Right ventricle myocardium inferior (tissue), 1 donor: Measurements from ENCODE around the gene SSBP3. TPM values are rescaled to one million over a fixed set of nuclear protein-coding genes. Genes with fewer than 3 reads are reported as not detected.

ENCODE experiments used
- ATAC-seq: fragments of 200-7000 bp; cut with Tn5 transposase; one replicate; pipeline ENCODE4 v1.9.1; 2020; ENCODE audit warnings: mild to moderate bottlenecking, moderate library complexity
- DNase-seq: peaks from one replicate; pipeline ENCODE4 v3.0.0; 2021; ENCODE audit errors: missing footprints
- intact Hi-C: fragments of 100-400 bp; cut with DNase I; formaldehyde crosslinking; loops from one replicate; pipeline ENCODE4 v1.11.0; 2022
- total RNA-seq: library from RNA; stranded (reverse); fragmentation: NEBNext Ultra II Directional; extraction: Animal tissue kit (Norgen Biotek cat#: 25700); gene quantifications from one replicate; pipeline ENCODE4 v1.2.1, GENCODE V29; 2021
- donor health status: DM: no; HTN: yes; CAD: no; lungs with severe emphysema.

The SSBP3 gene
- total RNA-seq, 1 donor from 2014 or later = 53.6 TPM

DNA sequence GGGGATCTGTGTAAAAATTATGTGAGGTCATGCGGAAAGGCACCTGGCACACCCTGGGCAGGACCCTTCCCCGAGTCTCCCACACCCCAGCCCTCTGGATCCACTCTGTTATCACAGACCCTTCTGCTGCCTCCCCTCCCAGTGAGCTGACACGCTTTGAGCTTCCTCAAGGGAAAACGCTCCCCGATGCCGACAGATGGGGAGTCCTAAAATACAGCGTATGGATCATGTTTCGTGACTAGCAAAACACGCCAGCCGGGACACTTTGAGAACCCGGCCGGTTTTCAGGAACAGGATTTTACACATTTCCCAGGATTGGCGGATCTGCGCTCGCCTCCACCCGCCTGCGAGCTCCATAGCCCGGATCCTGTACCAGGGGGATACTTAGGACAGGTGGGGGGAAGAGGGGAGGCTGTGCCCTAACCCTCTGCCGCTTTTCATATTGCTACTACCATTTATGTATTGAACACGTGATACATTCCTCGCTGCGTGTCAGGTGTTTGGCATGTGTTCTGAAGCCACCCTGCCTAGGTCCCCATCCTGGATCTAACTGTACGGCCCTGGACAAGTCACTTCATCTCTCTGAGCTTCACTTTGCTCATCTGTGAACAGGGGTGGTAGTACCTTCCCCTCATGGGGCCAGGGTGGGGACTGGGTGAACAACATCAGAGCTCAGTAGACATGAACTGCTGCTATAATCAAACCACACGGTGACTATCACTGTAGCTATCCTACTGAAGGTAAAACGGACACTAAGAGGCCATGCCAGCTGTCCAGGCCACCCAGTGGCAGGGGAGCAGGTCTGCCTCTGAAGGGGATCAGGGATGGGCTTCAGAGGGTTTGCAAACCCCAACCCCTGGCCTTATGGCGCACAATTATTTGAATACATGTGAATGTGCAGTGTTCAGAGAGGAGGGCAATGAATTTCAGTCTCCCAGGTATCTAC lies 63.2 kb downstream of the SSBP3 start:
- DNase-seq (peak; percentile 21), ATAC-seq (no peak)
- intact Hi-C loops = no loop called here

DNA sequence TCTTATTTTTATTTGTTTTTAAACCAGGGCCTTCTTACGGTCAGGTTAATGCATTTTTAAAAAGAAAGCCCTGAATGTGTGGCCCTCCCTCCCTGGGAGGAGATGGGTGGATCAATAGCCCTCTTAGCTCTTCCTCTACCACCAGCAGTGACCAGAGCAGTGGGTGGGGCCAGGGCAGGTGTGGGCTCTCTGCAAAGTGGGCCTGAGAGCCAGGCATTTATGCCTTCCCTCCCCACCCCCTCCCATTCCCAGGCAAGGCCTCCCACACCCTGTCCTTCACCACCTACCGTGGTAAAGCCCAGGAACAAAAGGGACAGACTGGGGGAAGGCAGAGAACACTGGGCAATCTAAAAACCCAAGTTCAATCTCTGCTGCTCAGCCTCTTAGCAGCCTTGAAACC lies 63.9 kb downstream of the SSBP3 start:
- ATAC-seq (peak; percentile 4), DNase-seq (no peak)
- intact Hi-C loops = no loop called here

DNA sequence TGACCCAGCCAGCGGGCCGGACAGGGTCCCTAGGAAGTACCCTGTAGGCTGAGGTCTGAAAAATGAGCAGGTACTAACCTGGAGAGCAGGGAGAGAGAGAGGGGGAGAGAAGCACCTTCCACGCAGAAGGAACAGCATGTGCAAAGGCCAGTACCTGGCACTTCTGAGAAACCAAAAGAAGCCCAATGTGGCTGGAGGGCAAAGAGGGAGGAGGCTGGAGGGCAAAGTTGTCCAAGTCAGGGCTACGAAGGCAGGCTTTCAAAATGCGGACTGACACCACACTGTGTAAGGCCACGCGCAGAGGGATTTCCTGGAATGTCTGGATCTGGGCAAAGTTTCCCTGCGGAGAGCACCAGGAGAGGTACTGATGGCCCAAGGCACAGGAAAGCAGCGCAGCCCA lies 64.4 kb downstream of the SSBP3 start:
- ATAC-seq = no peak
- intact Hi-C loops = no loop called here
- peak; percentile 2 for DNase-seq

DNA sequence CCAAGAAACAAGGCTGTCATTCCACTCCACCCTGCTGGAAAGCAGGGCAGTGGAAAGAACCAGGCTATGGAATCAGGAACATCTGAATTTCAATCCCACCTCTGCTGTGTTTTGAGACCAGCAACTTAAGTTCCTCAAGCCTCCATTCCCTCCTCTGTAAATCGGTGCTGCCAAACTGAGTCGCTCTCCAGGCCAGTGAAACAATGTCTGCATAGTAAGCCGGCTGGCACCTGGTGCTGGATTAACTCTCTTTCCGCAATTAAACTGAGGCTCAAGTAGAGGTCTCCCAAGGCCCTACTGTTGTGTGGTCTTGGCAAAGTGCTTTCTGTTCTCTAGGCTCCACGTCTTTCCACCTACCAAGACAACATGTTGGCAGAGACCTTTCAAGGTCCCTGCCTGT lies 65.3 kb downstream of the SSBP3 start:
- intact Hi-C loops = no loop called here
- DNase-seq (peak; percentile 5), ATAC-seq (no peak)

DNA sequence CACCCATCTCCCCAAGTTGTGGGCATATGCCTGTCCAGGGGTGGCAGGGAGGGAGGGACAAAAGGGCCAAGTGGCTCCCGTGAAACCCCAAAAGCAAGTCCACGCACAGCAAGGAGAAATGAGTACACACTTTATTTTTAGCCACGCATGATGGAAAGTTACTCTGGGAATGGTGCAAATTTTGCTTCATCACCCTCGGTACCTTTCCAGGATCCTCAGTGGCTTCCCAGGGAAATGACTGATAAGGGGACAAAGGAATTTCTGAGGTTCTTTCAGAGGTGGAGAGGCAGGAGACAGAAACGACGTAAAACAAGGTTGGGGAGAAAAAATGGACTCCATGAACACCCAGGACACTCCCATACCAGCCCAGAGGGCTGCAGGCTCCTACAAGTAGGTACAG lies 65.8 kb downstream of the SSBP3 start:
- no peak for ATAC-seq
- intact Hi-C loops = no loop called here
- no peak for DNase-seq

DNA sequence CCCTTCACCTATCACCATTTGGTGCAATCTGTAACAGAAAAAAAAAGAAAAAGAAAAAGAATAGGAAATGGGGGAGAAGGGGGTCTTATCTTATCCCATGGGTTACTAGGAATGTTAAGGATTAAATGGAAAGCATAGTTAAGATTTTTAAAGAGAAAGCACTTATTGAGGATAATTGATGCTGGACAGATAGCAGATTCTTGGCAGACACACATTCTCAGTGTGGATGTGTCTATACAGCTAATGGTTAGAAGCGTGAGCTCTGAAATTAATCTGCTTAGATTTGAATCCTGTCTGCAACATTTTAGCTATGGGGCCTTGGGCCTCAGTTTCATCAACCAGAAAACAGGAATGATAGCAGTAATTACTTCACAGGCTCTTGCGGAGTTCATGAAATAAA lies 67.1 kb downstream of the SSBP3 start:
- ATAC-seq = no peak
- intact Hi-C loops = no loop called here
- no peak for DNase-seq

DNA sequence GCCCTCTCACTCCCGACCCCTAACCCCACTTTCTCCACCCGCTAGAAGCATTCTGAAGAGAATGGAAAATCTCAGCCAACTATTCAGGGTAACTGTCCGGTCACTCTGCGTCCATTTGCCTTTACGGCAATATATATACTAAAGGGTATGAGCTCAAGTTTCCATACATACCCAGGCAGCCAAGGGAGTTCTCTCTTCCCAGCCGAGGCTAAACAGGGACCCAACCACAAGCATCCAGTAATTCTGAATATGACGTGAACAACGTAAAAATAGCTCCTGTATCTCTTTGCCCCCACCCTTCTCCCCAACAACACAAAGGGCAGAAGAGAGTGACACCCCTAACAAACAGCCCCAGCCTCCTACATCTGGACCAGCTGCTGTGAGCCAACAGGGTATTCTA lies 67.7 kb downstream of the SSBP3 start:
- no peak for ATAC-seq
- intact Hi-C loops = no loop called here
- DNase-seq = peak; percentile 4

DNA sequence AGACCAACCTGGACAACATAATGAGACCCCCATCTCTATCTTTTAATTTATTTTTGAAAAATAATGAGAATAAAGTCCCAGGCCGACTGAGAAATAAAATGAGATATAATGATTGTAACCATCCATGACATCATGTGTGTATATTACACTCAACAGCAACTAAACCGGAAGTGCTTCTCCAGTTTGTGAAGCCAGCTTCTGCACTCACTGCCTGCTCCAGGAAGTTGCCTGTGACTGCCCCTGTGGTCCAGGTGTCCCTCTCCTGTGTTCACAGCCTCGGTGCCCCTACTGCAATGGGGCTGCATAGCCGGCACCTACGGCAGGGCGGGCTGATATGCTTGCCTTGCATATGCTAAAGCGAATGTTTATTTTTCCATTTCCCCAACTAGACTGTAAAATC lies 68.3 kb downstream of the SSBP3 start:
- peak; percentile 15 for DNase-seq
- intact Hi-C loops = loop anchor here (2.0 kb wide), 1 partner anchor 61 kb away; no protein-coding TSS in a partner anchor
- no peak for ATAC-seq

DNA sequence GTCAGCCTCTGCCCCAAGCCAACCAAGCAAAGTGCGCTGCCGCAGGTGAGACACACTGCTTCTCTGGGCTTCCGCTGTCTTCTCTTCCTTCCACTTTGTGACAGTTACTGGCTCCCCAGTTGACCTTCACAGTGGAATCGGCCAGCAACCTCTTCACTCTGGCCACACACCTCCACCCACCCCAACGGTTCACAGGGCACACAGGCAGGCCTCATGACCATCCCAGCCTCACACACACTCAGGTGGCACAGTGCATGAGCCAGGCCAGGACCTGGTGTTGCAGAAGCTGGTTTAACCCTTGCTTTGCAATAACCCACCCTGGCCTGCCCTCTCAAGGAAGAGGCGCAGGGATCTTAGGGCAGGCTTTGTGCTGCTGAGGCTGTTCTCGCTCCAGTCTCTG lies 69.2 kb downstream of the SSBP3 start:
- DNase-seq = peak; percentile 11
- intact Hi-C loops = loop anchor here (2.0 kb wide), 1 partner anchor 60 kb away; no protein-coding TSS in a partner anchor
- ATAC-seq = no peak

DNA sequence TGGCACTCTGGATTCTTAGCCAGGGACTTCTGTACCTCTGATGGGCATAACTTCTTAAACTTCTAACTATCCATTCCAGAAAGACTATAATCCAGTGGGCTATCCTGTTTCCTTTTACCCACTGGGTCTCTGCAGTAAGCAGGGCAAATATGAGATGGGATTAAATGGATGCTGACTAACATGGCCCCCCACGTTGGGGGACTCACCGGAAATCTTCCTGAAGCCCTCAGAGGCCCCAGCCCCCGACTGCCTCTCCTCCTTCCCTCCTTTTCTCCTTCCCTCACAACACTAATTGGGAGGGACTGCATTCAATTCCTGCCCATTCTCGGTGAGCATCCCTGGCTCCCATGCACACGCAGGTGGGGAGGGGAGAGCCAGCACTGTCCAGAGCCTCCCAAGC lies 70.1 kb downstream of the SSBP3 start:
- DNase-seq (peak; percentile 18), ATAC-seq (no peak)
- intact Hi-C loops = loop anchor here (2.0 kb wide), 1 partner anchor 59 kb away; no protein-coding TSS in a partner anchor

DNA sequence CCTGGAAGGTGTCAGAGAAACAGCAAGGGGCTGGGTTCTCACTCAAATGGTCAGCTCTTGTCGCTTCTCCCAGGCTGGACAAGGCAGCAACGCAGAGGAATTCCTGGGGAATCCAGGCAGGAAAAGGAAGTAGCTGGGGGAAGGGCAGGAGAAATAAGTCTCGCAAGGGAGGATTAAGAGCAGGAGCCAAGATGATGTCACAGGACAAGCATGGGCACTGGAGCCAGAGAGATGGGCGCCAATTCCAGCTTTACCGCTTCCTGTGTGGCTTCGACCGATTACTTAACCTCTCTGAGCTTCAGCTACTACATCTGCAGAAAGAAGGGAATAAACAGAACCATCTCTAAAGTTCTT lies 70.5 kb downstream of the SSBP3 start:
- ATAC-seq (peak; percentile 77), DNase-seq (peak; percentile 72)
- intact Hi-C loops = loop anchor here (2.0 kb wide), 1 partner anchor 59 kb away; no protein-coding TSS in a partner anchor

DNA sequence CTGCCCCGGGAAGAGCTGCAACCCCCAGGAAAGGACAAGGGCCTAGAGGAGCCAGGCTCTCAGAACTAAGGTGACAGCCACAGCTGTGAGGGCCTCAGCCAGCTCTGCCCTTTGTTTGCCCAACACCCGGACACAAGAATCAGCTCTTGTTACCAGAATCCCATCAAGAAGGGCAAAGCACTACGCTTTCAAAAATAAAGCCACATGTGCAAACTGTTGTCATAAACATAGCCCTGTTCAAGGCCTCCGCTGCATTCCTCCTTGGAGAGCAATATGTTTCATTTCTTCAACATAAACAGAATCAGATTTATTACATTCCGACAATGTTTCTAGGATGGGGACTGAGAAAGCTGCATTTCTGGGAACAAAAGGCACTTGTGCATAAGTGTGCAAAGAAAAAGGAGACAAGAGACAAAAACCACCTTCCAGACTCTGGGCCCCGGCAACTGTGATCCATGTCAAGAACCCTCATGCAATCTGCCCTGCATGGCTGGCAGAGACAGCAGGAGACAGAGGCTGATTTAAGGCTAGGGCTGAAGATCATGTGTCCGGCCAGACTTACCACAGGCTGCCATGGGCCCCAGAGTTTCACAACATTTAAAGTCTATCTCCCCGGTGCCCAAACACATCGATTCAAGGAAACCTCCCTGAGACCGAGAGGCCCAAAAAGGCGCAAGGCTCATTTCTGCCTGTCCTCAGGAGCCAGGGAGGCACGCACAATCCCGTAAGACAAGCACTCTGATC lies 71.0 kb downstream of the SSBP3 start:
- intact Hi-C loops = no loop called here
- DNase-seq (peak; percentile 57), ATAC-seq (peak; percentile 43)

DNA sequence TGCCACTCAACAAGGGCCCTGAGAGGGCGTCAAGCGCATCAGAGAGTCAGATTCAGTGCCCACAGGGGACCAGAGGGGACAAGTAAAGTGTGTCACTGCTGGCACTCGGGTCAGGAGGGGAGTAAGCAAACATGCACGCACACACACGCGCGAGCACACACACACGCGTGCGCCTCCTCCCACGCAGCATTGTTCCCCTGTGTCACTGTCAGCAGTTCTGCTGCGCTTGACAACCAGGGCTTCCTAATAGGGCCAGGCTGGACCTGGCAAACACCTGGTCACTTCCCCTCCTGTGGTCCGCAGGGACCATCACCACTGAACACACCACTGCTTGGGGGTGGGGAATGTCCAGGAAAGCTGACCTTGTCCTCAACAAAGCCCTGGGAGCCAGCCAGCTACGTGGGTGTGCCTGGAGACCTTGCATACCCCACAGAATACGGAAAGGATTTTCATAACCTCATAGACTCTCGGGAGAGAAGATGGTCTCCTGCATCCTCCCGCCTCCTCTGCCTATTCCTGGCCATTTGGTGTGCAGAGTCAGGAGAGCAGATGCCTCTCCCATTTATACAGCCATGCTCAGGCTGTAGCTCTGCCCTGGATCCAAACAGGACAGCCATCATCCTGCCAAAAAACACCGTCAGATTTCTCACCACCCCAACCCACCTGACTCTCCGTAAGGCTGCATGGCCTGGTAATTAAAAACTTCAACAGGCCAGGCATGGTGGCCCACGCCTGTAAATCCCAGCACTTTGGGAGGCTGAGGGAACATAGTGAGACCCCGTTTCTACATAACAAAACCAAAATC lies 73.2 kb downstream of the SSBP3 start:
- intact Hi-C loops = no loop called here
- ATAC-seq (peak; percentile 1), DNase-seq (peak; percentile 77)

DNA sequence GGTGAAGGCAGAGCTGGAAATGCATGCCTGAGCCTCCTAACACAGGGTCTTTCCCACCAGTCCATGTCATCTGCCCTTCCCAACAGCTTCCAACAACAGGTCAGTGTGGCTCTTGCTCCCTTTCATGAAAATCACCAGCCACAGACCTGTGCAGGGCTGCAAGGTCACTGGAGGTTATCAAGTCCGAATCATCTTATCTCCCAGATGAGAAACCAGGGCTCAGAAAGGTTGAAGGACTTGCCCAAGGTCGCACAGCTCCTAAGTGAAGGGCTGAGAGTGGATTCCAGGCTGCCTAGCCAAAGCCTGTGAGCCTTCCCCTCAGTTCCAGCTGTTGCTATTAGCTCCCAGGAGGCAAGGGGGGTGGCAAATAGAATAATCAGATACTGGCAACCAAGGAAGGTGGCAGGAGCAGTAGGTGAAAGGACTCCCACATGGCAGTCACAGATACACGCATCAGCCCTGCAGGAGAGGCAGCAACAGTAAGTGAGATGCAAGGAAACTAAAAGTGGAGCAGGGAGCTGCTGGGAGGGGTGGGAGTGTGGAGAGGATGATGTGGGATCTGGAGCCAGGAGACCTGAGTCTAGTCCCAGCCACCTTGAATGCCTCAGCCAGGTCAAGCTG lies 74.2 kb downstream of the SSBP3 start:
- DNase-seq (no peak), ATAC-seq (no peak)
- intact Hi-C loops = no loop called here

DNA sequence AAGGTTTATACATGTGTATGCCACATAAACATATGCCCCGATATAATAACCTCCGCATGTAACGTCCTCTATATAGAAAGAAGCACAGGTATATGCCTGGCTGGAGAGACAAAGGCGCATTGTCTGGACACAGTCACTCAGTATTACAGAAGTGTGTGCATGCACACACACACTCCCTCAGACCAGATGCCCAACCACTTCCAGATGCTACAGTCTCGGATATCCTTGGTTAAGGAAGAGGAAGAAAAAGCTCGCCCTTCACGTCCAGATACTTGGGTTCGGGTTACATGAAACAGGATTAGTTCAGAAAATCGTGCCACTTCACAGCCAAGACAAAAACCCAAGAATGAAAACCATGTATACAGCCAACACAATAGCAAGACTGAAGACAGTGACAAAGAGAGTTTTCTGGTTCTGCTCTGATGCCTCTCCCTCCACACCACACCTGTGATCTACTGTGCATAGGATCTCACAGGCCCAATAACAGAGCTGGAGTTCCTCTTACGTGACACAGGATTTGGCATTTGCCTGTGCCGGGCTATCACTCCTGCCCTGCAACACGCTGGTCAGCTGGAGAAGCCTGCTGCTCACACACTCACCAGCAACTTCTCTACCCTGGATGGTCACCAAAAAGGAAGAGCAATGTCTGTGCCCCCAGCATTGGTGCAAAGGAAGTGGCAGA lies 75.0 kb downstream of the SSBP3 start:
- intact Hi-C loops = no loop called here
- no peak for ATAC-seq

DNA sequence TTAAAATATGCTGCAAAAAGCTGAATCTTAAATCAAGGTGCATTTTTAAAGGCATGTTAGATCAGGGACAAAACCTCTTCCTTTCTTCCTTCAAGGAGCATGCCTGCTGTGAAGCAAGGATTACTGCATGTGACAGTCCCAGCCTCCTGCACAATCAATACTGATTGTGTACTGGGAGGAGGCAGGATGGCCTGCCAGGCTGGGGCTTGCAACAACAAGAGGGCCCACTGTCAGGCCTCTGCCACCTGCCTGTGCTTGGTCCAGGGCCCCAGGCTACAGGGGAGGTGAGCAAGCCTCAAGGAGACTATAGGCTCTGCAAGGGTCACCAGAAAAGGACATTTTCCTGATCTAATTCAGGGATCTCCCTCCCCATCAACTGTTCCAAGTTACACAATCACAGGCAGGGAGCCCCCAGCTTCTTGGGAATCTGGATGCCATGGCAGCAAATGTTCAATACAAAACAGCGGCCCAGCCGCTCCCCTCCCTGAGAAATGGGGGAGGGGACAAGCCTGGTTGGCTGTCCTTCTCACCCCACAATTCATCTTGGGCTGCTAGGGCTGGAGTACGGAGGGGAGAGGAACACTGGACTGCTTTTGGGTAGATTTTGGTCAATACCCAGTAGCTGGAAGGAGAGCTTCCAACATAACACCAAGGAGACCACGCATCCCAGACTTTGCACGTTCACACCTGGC lies 76.7 kb downstream of the SSBP3 start:
- intact Hi-C loops = no loop called here
- no peak for DNase-seq
- ATAC-seq = no peak

More for the DNA sequence above, 75.0 kb downstream of the SSBP3 start:
- DNase-seq = no peak

DNA sequence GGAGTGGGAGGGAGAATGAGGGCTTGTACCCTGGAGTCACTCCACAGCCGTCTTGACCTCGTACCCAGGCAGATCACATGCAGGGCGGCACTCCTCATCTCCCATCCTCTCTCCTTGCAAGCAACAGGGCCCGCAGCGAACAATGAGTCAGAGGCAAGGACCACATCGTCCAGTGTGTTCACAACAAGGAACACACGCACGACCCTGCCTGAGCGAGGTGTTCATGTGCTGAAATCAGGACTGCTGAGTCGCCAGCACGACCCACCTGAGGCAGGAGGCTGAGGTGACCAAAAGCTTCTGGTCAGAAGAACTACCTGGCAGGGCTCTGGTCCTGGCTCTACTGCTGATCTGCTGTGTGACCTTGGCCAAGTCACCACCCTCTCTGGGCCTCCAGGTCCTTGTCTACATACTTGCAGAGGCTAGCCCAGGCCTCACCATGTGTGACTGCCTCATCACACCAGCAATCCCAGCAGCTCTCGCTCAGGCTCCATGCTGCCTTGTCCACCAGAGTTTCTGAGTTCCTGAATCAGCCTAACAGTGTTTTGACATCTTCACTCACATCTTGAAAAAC lies 78.0 kb downstream of the SSBP3 start:
- ATAC-seq (no peak), DNase-seq (no peak)
- intact Hi-C loops = no loop called here
